ENCODE measurements around the gene RAB3GAP2.
"Not testable (repeated sequence)": the region's sequence is repeated elsewhere in the genome, so short reads cannot be mapped to it uniquely, and the experiment has no call there.

The RAB3GAP2 gene, protein sequence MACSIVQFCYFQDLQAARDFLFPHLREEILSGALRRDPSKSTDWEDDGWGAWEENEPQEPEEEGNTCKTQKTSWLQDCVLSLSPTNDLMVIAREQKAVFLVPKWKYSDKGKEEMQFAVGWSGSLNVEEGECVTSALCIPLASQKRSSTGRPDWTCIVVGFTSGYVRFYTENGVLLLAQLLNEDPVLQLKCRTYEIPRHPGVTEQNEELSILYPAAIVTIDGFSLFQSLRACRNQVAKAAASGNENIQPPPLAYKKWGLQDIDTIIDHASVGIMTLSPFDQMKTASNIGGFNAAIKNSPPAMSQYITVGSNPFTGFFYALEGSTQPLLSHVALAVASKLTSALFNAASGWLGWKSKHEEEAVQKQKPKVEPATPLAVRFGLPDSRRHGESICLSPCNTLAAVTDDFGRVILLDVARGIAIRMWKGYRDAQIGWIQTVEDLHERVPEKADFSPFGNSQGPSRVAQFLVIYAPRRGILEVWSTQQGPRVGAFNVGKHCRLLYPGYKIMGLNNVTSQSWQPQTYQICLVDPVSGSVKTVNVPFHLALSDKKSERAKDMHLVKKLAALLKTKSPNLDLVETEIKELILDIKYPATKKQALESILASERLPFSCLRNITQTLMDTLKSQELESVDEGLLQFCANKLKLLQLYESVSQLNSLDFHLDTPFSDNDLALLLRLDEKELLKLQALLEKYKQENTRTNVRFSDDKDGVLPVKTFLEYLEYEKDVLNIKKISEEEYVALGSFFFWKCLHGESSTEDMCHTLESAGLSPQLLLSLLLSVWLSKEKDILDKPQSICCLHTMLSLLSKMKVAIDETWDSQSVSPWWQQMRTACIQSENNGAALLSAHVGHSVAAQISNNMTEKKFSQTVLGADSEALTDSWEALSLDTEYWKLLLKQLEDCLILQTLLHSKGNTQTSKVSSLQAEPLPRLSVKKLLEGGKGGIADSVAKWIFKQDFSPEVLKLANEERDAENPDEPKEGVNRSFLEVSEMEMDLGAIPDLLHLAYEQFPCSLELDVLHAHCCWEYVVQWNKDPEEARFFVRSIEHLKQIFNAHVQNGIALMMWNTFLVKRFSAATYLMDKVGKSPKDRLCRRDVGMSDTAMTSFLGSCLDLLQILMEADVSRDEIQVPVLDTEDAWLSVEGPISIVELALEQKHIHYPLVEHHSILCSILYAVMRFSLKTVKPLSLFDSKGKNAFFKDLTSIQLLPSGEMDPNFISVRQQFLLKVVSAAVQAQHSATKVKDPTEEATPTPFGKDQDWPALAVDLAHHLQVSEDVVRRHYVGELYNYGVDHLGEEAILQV (N-terminal part only)

DNA sequence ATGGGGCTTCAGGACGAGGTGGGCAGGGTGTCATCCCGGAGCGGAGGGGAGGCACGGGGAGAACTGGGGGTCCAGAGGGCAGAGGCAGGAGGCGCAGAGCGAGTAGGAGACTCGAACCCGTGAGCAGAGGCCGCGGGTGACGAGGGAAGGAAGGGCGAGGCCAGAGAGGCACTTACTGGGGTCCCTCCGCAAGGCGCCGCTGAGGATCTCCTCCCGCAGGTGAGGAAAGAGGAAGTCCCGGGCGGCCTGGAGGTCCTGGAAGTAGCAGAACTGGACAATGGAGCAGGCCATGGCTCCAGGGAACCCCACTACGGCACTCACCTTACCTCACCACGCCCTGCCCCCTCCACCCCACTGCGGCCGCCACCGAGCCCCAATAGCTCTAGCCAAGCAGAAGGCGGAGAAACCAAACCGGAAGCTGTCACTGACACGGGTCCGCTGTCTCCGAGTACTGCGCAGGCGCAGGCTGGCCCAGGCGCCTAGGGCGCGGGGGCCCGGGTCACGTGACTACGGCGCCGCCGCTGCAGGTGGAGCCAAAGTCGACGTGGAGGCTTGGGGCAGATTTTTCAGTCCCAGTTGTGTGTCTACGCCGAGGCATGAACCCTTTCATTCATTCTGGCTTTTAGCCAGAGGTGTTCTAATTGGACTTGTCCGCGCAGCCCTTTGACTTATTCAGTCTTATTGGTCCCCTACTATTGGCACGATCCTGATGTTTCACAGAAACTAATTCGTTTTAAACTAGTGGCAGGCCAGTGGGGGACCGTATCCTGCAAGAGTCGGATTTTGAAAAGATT lies at the start of gene RAB3GAP2:
TSS of gene RAB3GAP2 (minus strand) at position 407 of the 794 bp plus-strand sequence. CDS start at position 291, 116 bp downstream.
- DNase-seq: peak; percentile 90 to 96 (median 96)

DNA sequence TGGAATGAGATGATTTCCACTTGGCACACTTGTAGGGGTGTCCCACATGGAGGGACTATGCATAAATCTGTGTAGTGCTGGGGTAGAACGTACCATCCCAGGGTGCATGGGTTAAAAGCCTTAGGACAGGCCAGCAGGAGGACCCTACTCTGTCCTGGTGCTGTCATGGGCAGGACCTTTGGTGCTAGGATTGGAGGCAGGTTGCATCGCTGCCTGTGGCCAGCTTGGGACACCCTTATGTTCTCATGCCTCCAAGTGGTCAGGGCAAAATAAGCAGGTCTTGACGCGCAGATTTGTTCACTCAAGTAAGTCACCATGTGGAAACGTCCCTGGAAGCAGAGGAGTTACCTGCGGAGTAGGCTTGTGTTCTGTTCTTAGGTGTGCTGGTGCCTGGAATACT lies 49.5 kb upstream of the RAB3GAP2 start:
- DNase-seq: no peak

DNA sequence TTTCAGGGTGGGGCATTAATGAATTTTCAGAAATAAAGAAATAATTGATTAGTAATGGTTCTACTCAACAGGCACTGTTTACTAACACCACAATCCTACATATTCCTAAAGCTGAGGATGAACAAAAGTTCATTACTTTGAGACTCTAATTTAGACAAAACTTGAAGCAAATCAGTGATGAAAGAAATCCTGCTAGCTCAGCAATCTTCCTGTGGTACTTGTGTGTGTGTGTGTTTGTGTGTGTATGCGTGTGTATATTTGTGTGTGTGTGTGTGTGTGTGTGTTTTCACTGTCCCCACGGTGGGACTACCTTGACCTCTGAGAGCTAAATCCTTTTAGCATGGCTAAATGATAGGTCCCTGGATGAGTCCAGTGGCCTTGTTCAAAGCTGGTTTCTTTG lies 48.5 kb upstream of the RAB3GAP2 start:
- DNase-seq: no peak

DNA sequence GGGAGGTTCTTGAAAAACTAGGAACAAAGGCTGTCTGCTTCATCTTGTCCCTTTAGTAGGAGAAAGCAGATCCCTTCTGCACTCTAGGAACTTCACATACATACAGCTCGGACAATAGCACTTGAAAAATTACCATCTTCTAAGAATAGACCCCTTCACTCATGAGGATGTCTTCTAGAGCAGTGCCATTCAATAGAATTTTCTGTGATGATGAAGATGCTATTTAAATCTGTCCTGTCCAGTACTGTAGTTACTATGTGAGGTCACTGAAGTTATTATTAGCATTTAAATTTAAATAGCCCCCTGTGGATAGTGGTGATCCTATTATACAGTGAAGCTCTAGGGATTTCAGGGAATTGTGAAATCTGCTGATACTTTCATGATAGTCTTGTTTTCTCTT lies 46.4 kb upstream of the RAB3GAP2 start:
- no peak for DNase-seq

DNA sequence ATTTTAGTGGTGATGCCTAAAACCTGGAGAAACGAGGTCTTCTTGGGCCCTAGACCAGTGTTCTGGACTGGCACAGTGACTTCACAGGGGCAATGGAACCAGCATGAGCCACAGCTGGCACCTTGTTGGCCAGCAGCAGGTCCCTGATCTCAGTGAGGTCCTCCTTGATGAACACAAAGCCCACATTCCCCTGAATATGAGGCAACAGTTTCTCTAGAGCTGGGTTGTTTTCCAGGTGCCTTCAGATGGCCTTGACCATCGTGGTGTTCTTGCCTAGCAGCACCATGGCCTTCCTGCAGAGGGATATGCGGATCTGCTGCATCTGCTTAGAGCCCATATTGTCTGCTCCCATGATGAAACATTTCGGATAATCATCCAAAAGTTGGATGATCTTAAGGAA lies 44.9 kb upstream of the RAB3GAP2 start:
- no peak for DNase-seq

DNA sequence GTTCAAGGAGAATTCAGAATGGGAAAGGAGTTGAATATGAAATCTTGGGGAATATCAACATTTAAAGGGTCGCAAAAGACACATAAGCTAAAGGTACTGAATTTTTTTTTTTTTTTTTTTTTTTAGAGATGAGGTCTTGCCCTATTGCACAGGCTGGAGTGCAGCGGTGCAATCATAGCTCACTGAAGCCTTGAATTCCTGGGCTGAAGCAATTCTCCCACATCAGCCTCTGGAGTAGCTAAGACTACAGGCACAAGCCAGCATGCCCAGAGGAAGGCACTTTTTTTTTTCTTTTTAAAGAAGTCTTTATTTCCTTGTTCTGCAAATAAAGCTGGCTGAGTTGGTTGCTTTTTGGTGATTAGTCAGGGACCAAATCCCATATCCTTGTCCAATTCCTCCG lies 44.1 kb upstream of the RAB3GAP2 start:
- no peak for DNase-seq

DNA sequence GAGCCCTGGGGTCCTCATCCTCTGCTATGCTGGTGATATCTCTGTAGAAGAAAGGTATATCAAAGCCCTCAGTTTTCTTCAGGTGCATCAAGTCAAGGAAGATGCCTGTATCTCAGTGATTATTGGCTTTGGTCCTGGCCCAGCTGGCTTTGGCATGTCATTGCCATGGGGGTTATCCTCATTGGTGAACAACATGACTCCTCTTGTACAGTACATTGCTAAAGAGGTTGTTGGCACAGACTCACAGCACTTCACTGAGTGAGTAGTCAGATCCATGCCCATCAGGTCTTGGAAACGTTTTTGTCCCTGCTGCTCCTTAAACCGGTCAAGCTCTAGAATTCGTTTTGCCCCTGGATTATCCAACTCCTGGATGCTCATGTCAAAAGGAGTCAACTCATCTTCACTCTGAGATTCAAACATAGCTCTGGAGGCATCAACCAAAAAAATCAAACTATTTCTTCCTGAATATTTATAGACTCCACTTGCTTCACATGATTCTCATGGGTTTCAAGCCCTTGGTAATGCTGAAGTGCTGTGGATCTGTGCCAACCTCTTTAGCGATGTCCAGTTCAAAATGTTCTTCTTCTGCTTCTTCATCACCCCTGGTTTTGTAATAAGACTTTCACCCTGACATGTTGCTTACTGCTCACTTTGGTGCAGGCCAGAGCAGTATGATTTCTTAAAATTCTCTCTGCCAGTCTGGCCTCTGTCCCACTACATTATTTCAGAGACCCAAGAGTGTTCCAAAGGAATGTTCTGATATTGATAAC lies 43.0 kb upstream of the RAB3GAP2 start:
- no peak for DNase-seq

DNA sequence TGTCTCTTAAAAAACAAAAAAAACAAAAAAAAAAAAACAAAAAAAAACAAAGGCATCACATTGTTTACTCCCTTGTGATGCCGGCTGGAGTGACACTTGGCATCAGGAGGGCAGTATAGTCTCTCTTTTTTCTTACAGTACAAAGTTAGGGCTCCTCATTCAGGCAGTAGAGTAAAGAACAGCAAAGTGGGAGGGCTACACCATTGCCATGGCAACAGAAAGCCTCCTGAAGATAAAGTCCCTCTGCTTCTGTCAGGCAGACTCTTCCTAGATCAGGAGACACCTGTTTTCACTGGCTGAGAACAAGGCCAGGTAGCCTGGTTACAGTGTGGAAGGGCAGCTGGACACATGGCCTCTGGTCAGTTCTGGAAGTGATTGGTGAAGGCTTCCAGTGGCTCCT lies 41.3 kb upstream of the RAB3GAP2 start:
- no peak for DNase-seq

DNA sequence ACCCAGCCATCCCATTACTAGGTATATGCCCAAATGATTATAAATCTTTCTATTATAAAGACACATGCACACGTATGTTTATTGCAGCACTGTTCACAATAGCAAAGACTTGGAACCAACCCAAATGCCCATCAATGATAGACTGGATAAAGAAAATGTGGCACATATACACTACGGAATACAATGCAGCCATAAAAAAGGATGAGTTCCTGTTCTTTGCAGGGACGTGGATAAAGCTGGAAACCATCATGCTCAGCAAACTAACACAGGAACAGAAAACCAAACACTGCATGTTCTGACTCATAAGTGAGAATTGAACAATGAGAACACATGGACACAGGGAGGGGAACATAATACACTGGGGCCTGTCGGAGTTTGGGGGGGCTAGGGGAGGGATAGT lies 37.9 kb upstream of the RAB3GAP2 start:
- not testable (repeated sequence) for DNase-seq

DNA sequence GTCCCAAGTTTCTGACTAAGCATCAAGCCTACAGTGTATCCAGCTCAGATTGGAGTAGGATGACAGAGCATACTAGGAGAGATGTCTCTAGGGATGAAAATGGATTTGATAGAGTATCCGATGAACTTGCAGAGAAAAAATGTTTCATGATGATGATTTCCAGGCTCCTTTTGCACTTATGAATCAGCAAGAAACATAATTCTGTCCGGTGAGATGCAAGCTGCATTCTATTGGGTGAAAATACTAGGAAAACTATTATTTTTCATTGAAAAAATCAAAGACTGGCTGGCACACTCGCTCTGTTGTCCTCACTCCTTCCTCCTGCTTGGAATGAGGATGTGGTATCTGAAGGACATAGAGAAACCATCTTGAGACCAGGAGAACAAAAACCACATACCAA lies 35.4 kb upstream of the RAB3GAP2 start:
- no peak for DNase-seq

DNA sequence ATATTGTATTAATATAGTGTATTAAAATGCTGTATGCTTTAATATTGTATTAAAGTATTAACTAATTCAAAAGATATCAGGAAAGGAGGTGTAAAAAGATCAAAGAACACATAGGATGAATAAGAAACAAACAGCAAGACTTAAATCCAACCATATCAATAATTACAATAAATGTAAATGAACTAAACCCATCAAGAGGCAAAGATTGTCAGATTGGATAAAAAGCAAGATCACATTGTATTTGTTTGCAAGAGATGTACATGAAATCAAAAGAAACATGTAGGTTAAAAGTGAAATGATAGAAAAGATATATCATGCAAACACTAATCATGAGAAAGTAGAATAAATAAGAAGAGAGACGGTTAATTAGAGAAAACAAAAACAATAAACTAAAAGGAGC lies 34.1 kb upstream of the RAB3GAP2 start:
- DNase-seq: no peak

DNA sequence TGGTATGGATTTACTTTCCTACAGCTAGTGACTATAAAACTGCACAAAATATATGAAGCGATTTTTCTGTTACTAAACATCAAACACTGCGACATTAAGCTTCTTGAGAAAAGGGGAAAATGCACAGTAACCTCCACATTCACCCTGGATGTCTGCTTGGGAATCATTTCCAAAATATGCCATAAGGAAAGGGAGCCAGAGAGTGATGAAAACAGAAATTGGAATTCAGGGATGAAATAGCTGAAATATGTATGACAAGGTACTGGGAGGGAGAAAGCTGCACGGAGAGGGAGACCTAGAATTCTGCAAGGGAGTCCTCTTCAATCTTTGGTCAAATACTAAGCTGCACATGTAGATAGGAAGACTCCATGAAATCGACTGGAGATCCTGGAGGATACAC lies 31.6 kb upstream of the RAB3GAP2 start:
- DNase-seq: no peak

DNA sequence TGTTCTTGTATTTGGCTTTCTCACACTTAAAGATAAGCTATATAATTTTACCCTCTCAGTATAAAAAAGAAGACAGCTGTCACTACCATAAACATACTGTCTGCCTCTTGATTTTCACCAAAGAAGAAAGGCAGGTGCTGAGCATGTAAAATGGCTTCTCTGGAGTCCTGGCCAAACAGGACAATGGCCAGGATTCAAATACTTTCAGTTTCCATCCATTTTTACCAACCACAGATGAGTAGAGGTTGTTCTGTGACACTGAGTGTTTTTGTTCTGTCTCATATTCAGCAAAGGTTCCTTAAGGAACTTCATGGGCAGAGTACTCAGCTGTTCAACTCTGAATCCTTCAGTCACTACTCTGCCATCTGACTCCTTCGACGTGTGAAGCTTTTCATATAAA lies 29.4 kb upstream of the RAB3GAP2 start:
- no peak for DNase-seq

DNA sequence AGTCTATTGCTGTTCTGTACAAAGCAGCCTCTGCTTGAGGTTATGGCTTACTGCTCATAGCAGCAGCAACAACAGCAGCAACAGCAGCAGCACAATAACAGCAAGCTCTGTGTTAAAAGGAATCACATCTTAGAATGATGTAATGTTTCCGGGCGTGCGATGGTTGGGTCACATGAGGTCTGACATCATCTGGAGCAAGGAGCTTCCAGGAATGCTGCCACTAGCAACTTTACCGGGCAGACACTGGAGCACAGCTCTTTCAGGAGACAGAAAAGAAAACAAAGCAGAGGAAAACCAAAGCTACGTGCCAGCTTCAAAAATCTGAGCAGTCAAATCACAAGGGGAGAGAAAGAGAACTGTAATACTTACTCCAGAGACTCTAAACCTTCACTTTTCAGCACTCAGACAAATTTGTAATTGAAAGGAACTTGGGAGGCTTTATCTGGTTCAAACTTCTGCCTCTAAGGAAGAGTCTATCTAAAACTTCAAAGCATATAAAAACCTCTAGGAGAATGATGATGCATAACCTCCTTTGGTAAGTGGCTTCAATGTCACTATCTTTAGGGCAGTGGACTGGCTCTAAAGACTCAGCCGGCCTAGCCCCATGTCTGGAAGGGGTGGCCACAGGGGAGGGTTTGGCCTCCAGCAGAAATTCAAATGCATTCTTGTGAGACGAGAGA lies 28.3 kb upstream of the RAB3GAP2 start:
- no peak for DNase-seq

DNA sequence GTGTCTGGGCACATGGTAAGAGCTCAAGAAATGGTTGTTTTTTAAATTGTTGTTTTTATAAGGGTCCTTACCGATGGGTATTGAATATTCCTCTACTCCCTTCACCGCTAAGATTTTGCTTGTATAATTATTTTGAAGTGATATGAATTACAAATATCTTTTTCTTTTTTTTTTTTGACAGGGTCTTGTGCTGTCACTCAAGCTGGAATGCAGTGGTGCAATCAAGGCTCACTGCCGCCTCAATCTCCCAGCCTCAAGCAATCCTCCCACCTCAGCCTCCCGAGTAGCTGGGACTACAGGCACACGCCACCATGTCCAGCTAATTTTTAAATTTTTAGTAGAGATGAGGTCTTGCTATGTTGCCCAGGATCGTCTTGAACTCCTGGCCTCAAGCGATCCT lies 27.1 kb upstream of the RAB3GAP2 start:
- no peak for DNase-seq

DNA sequence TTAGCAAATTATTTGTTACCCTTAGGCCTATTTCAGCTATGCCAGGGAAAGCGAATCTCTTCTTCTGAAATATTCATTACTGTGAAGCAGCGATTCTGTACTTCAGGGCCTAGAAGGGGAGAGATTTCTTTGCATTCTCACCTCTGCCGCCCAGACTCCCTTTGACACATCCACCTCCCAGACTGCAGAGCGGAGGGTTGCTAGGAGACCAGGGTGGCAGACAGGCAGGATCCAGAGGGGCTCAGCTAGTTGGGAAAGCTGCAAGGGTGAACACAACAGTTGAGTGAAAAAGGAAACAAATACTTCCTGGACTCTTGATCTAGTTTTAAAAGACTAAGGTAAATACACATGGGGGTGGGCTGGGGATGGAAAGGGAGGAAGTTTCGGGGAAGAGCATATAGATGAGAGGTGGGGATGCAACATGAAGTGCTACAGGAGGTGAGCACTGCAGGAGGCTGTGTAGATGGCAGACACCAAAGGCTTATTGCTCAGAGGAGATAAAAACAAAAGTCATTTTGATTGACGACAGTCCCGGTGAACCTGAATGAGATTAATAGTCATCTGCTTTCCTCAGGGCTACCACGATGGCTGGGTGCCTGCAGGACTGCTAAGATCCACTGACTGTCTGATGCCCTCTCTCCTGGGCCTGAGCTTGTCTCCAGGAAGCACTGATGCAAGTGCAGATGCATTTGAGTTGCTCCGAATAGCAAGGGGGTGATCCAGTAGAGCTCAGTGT lies 26.4 kb upstream of the RAB3GAP2 start:
- no peak for DNase-seq

DNA sequence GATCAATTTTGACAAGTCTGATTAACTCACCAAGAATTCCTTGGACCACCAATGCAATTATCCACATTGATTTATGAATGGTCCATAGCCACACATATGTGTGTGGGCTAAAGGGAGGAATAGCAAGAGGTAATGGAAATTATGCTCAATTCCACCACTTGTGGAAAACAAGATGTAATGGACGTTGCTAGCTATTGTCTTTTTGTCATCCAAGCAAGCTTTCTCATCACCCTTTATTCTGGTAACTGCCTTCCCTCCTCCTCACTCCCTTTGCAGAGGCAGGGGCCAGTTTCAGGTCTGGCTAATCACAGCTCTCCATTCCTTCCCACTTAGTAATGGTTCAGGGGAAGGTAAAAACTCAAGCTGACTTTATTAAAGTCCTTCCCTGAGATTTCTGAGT lies 24.7 kb upstream of the RAB3GAP2 start:
- DNase-seq: no peak

DNA sequence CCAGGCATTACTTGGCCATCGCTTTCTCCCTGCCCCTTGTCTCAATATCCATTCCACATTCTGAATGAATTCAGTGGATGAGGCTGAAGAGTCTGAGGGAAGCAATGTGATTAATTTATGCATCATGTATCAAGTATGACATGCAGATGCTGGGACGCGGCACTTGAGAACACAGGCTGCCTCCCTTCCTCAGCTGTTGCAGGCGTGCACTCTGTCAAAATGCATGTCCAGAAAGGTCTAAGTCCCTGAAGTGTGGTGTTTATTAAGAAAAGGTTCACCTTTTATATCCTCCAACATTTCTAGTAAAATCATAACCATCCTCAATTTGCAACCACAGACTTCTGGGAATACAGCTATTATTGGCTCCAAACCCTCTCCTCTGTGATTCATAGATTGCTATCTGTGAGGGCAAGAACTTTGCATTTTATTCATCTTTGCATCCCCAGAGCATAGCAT lies 22.6 kb upstream of the RAB3GAP2 start:
- no peak for DNase-seq

DNA sequence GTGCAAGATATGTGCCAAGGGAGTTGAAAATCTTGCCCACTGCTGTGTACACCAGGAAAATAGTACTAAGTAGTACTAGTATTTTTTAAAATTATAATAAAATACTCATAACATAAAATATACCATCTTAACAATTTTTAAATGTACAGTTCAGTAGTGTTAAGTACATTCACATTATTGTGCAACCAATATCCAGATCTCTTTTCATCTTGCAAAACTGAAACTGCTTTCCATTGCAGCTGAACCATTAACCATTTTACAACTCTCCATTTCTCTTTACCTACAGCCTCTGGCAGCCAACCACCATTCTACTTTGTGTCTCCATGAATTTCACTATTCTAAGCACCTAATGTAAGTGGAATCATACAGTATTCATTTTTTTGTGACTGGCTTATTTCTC lies 19.3 kb upstream of the RAB3GAP2 start:
- DNase-seq: no peak

DNA sequence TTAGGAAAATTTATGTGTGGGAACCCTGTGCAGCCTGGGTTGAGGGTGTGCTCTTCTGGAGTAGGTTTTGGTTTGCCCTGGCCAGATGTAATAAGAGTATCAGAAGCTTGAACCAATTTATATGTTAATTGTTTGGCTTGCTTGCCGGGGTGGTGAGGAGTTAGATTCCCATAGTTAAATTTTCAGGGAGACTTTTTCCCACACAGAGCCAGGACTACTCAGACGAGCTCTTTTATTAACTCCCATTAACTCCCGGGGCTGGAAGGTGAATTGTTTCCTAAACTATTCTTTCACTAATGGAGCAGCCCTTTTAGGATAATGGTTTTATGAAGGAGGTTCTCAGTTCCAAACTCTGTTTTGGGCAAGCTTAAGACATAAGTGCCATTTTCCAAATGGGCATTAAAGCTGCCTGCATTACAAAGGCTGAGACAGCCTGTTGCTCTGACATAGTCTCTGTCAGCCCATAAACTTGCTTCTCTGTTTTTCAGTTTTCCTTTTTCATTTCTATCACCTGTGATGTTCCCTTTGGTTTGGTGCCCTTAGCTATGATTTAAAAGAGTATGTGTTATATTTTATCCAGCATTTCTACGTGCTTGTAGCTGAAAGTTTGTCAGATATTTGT lies 18.0 kb upstream of the RAB3GAP2 start:
- DNase-seq: no peak
